Cardiac ventricle fibroblast (primary cell): ENCODE data around the gene NFIC. TPM values are rescaled to one million over a fixed set of nuclear protein-coding genes. Genes with fewer than 3 reads are reported as not detected.

Experiments
- total RNA-seq: library from RNA; depleted of rRNA; stranded (reverse); fragments of >200 nt; gene quantifications from 2 replicates; pipeline ENCODE4 v1.2.3, GENCODE V29; 2015

NFIC gene
- total RNA-seq, result 125 and 142 TPM in 2 replicates

DNA sequence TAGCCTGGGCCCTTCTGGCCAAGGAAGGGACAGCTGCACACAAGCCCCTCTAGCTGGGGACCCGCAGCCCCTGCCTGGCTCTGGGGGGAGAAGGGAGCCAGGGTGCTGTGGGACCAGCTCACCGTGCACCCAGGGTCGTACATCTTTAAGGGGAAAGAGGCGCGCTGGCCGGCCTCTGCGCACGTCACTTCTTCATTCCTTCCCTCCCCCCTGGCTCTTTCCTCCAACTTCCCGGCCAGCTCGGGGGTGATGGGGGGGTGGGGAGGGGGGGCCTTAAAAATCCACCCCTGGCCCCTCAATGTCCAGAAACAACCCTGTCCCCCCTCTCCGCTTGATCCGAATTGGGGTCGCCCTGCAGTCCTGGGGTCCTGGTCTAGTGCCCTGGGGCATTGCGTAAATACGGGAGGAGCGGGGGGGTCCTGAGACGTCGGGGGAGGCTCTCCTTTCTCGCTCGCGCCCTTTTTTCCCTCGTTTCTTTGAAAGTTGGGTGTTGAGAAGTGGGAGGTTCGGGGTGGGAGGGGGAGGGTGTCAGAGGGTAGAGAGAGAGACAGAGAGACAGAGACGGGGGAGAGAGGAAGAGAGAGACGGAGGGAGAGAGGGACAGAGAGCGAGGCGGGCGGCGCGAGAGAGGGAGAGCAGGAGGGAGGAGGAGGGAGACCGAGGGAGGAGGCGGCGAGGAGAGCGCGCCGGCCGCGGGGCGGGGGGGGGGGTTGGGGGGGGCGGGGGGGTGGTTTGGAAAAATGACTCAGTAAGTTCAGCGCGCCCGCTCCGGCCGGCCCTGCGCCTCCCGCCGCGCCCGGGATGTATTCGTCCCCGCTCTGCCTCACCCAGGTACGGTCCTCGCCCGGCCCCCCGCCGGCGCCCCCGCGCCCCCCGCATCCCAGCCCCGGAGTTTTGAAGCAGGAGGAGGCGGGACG lies at the start of gene NFIC:
NFIC (plus strand) TSS at position 748 of the 917 bp plus-strand sequence; CDS start at position 802, 54 bp downstream.

DNA sequence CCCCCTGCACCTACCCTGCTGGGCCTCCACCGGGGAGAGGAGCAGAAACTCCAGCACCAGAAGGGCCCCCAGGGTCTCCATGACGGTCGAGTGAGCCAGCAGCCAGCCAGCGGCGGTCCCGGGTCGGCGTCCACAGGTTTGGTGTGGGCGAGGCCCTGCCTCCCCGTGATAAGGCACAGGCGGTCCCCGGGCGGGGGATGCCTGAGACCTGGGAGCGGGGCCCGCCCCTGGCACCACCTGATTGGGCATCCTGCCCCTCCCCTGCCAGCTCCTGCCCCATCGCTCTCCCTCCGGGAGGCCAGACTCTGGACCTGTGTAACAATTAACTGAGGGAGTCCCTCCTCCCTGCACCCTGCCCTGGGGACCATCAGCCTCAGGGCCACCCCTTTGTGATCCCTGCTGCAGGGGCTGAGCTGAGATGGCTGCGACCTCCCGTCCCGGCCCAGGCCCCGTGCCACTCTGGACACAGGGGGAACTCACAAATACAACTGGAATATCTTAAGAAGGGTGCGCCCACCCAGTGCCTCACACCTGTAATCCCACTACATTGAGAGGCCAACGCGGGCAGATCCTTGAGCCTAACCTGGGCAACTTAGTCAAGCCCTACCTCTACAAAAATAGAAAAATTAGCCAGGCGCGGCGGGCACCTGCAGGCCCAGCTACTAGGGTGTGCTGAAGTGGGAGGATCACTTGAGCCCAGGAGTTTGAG lies 114.2 kb downstream of the NFIC start, which contains the start of gene SMIM24:
SMIM24 (minus strand) TSS at position 143 of the 709 bp plus-strand sequence; CDS start at position 81, 62 bp downstream.

DNA sequence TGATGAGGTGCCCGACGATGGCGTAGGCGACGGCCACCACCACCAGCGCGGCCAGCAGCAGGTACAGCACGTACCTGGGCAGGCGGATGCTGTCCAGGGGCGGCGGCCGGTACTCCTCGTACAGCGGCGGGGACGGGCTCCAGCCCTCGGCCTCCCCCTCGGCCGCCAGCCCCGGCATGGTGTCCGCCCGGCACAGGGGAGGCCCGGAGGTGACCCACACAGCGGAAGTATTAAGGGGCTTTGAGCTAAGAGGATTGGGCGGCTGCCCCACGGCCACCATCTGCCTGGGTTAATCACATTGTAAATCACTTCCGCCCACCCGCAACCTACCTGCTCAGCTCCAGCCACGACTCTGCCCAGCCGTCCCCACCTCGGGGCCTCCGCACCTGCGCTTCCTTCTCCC lies 116.8 kb downstream of the NFIC start, which contains the start of gene SMIM44:
SMIM44 (minus strand) TSS at position 216 of the 403 bp plus-strand sequence; CDS start at position 178, 38 bp downstream.

DNA sequence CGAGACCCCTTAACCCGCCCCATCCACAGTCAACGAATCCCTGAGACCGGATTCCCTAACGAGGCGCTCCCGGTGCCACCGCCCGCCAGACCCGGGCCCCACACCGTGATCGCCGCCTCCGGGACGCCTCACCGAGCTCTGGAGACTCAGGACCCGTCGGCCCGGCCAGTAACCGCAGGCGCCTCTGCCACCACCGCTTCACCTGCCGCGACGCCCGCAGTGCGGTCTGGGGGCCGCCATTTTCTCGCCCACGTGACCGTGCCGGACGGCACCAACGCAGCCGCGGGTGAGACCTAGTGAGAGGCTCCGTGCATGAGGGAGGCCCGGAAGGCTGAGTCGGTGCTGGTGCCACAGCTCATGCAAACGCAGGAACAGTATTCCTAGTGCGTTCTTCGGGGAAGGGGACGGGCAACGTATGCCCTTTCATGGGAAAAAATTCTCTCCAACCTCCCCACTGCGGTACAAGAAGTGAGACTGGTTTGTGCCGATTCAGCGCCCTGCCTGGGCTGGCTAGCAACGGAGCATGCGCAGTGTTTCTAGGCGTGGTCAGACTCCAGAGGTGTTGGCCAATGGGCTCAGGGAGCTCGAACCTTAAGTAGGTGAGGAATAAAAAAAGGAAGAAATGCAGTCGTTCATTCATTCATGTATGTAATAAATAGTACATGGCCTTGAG lies 134.2 kb downstream of the NFIC start, which contains the start of gene DOHH:
DOHH (minus strand) TSS at position 246 of the 673 bp plus-strand sequence. CDS start 3,860 bp downstream, outside the sequence.

DNA sequence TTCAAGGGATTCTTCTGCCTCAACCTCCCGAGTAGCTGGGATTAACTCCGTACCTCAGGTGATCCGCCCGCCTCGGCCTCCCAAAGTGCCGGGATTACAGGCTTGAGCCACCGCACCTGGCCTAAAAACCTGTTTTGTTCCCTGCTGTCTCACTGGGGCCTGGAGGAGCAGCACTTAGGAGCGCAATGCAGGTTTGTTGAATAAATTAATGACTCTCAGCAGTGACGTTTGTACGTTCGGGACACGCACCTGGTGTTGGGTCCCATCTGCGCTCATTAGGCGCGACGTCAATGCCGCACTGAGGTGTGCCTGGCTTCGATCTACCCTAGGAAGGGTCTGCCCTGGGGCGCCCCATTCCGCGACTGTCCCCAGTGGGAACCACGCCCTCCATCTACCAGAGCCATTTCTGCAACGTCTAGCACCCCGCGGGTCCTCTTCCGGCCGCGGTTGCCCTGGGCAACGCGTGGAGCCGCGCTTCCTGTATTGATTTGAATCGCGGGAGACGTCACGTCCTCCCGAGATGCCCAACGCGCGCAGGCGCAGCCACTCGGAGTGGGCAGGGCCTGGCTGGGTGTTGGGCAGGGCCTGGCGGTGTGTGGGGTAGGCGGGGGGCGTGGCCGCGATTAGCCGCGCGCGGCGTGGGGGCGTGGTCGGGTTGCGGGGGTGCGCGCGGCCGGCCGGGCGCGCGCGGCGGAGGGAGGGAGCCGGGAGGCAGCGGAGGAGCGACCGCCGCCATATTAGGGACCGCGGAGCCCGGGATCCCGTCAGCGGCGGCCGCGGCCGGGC lies 139.4 kb downstream of the NFIC start, which contains the start of gene FZR1:
FZR1 (plus strand) TSS at position 714 of the 786 bp plus-strand sequence. CDS start 16,679 bp downstream, outside the sequence.

Other genes with a start within 250 kb of the NFIC start
- gene GNA15, start 230.6 kb upstream of the NFIC start, total RNA-seq, result not detected in 2 replicates
- gene S1PR4, start 187.8 kb upstream of the NFIC start, total RNA-seq, result not detected in 2 replicates
- gene NCLN, start 180.7 kb upstream of the NFIC start, total RNA-seq, result 41.8 and 58.0 TPM in 2 replicates
- not detected in 2 replicates for gene CELF5, start 141.9 kb upstream of the NFIC start, total RNA-seq
- not detected in 2 replicates for gene SMIM24, start 113.9 kb downstream of the NFIC start, total RNA-seq
- not detected in 2 replicates for gene SMIM44, start 116.9 kb downstream of the NFIC start, total RNA-seq
- 12.2 and 13.7 TPM in 2 replicates for gene DOHH, start 134.1 kb downstream of the NFIC start, total RNA-seq
- gene FZR1, start 139.7 kb downstream of the NFIC start, total RNA-seq, result 18.3 and 23.3 TPM in 2 replicates
- not detected in 2 replicates for gene TEKTIP1, start 172.6 kb downstream of the NFIC start, total RNA-seq
- 58.3 and 59.2 TPM in 2 replicates for gene MFSD12, start 191.0 kb downstream of the NFIC start, total RNA-seq
- 90.3 and 99.7 TPM in 2 replicates for gene HMG20B, start 206.4 kb downstream of the NFIC start, total RNA-seq
- gene GIPC3, start 218.9 kb downstream of the NFIC start, total RNA-seq, result 0.20 and 0.31 TPM in 2 replicates
- gene TBXA2R, start 240.3 kb downstream of the NFIC start, total RNA-seq, result 0.94 and 1.0 TPM in 2 replicates